ENCODE results near the gene MARCHF4. TPM values are rescaled to one million over a fixed set of nuclear protein-coding genes. Genes with fewer than 3 reads are reported as not detected.

The MARCHF4 gene
- total RNA-seq, 1 experiment from 2014 or later = 0.26 TPM

GRCh38 chr2:216350214-216350791 lies 22.0 kb downstream of the MARCHF4 start:
- H2BK20ac ChIP-seq (ENCODE audit: low read depth, low read length, poor library complexity, severe bottlenecking) = no peak overlapping the region
- no peak overlapping the region for H3T11ph ChIP-seq (ENCODE audit: low read length)
- no peak overlapping the region for H4K91ac ChIP-seq (ENCODE audit: insufficient read length, low read depth, low read length)
- H3K27me3 ChIP-seq (ENCODE audit: insufficient read depth, low read length) = no peaks in the 10 kb centered on the region
- H4K8ac ChIP-seq (replicated peaks; ENCODE audit: insufficient read length, low read depth, low read length) = no peak overlapping the region
- no peak overlapping the region; a peak in 1 of 7 replicates for H3K27ac Mint-ChIP-seq
- no peak overlapping the region for H3K27ac ChIP-seq (ENCODE audit: insufficient read length, low read depth, low read length)
- H3K18ac ChIP-seq (ENCODE audit: insufficient read length, low read depth, low read length) = no peak overlapping the region
- no peak overlapping the region for H2BK15ac ChIP-seq (ENCODE audit: low read depth, low read length)
- no peaks in the 10 kb centered on the region for H3K9me3 ChIP-seq (ENCODE audit: control insufficient read depth, low read depth, low read length)
- H3K14ac ChIP-seq (ENCODE audit: insufficient read depth, low read length) = no peak overlapping the region
- no peak overlapping the region for H4K5ac ChIP-seq (ENCODE audit: insufficient read length, low read depth, low read length)
- H2BK5ac ChIP-seq (ENCODE audit: insufficient read length, low read length) = no peak overlapping the region
- H3K79me2 ChIP-seq (ENCODE audit: insufficient read depth, low read length) = no peaks in the 10 kb centered on the region
- no peaks in the 10 kb centered on the region for H4K20me1 ChIP-seq (ENCODE audit: control insufficient read depth, insufficient read depth, insufficient read length)
- H3K4me1 Mint-ChIP-seq = peaks cover 38 to 48% of the 10 kb centered on the region in 2 experiments
- TF ChIP-seq CTCF (conservative IDR thresholded peaks at IDR 0.05) = no peak
- H3K27me3 Mint-ChIP-seq (ENCODE audit: low read depth) = no peaks in the 10 kb centered on the region; the same call in 1 of the 2 replicates
- no peak overlapping the region for H2BK12ac ChIP-seq (ENCODE audit: insufficient read length, low read depth, low read length)
- peak overlapping the region in 1 of 2 experiments; percentile 12; a peak in 1 of 5 replicates for H3K4me3 Mint-ChIP-seq
- no peak overlapping the region for H3K23ac ChIP-seq (ENCODE audit: insufficient read length, low read depth, low read length)
- no peak overlapping the region for H2BK120ac ChIP-seq (ENCODE audit: low read depth, low read length, poor library complexity, severe bottlenecking)
- DNase-seq = no peak
- no peaks in the 10 kb centered on the region for H3K23me2 ChIP-seq (ENCODE audit: insufficient read length, low read depth, low read length, poor library complexity, severe bottlenecking)
- no peak overlapping the region for H3K4ac ChIP-seq (ENCODE audit: low read depth, low read length)
- no peak overlapping the region for H3K4me2 ChIP-seq (ENCODE audit: insufficient read depth, insufficient read length, low read length)
- H3K9ac ChIP-seq (ENCODE audit: extremely low read depth, insufficient read length, low read length) = no peak overlapping the region
- no peaks in the 10 kb centered on the region for H3K9me3 Mint-ChIP-seq
- no peak overlapping the region for H3K56ac ChIP-seq (ENCODE audit: insufficient read length, low read depth, low read length)
- H3K79me1 ChIP-seq (ENCODE audit: insufficient read depth, low read depth, low read length, poor library complexity, severe bottlenecking) = no peaks in the 10 kb centered on the region
- no peak overlapping the region for H2AK5ac ChIP-seq (ENCODE audit: insufficient read length, low read length)
- peaks cover 12% of the 10 kb centered on the region for H3K4me1 ChIP-seq (ENCODE audit: insufficient read depth, low read length)
- no CpG with 5 or more reads among the region's 3 CpGs for WGBS (ENCODE audit: extremely low coverage, insufficient read length, low lambda C conversion rate)
- no peaks in the 10 kb centered on the region; a peak in 1 of 7 replicates for H3K36me3 Mint-ChIP-seq (ENCODE audit: insufficient read depth in 1 of 3, low read depth in 3 of 3)
- no peak overlapping the region for H2AFZ ChIP-seq (ENCODE audit: low read length)
